Vagina (tissue), 2 donors: ENCODE data around the gene ZCCHC14.

Experiments
- CTCF ChIP-seq, 3 experiments: fragments of 450-650 bp in 2 of 3; fragments of 200-600 bp in 1 of 3; sonication (generic) in 1 of 3; IDR thresholded peaks; one replicate each; pipeline ENCODE4 v1.5.1; 2017 to 2019; ENCODE audit warnings: antibody characterized with exemption in 3 of 3, mild to moderate bottlenecking in 2 of 3, moderate library complexity in 2 of 3
- POLR2A ChIP-seq, 2 donors: fragments of 450-650 bp; IDR thresholded peaks; one replicate each; pipeline ENCODE4 v1.6.1; 2017; ENCODE audit warnings: antibody characterized with exemption in 2 of 2, mild to moderate bottlenecking in 2 of 2, moderate library complexity in 2 of 2

- TF ChIP-seq POLR2A (IDR thresholded peaks at IDR 0.05) (no peak), CTCF (IDR thresholded peaks at IDR 0.05) (no peak)
Observed at GRCh38 chr16:87505834-87506233, 13.0 kb upstream of the ZCCHC14 start.
